HG03196 (cell line): ENCODE results near the gene GSG1L.

ENCODE experiments used
- ATAC-seq: cut with Tn5 transposase; IDR thresholded peaks from one replicate; pipeline ENCODE4 v1.9.1; 2021; ENCODE audit not compliant: unreplicated experiment

Gene GSG1L

GRCh38 chr16:27824786-27825185 is 238.7 kb downstream of the GSG1L start:
- ATAC-seq, result no peak

- ATAC-seq, result no peak
Measured at GRCh38 chr16:27824006-27824405, 239.5 kb downstream of the GSG1L start.

- no peak for ATAC-seq
Measured at GRCh38 chr16:27823421-27823820, 240.1 kb downstream of the GSG1L start.

GRCh38 chr16:27822996-27823395 is 240.5 kb downstream of the GSG1L start:
- ATAC-seq, result no peak

- no peak for ATAC-seq
Measured at GRCh38 chr16:27822529-27822928, 241.0 kb downstream of the GSG1L start.

- no peak for ATAC-seq
Measured at GRCh38 chr16:27820646-27821345, 242.7 kb downstream of the GSG1L start.

GRCh38 chr16:27819881-27820610 is 243.5 kb downstream of the GSG1L start:
- no peak for ATAC-seq

GRCh38 chr16:27819356-27819755 is 244.2 kb downstream of the GSG1L start:
- ATAC-seq, result no peak

GRCh38 chr16:27818246-27818645 is 245.3 kb downstream of the GSG1L start:
- no peak for ATAC-seq

- ATAC-seq, result no peak
Measured at GRCh38 chr16:27817038-27817437, 246.5 kb downstream of the GSG1L start.

- ATAC-seq, result no peak
Measured at GRCh38 chr16:27816561-27816960, 247.0 kb downstream of the GSG1L start.

- ATAC-seq, result no peak
Measured at GRCh38 chr16:27813591-27813990, 249.9 kb downstream of the GSG1L start.

- no peak for ATAC-seq
Measured at GRCh38 chr16:27811881-27812280, 251.6 kb downstream of the GSG1L start.

- ATAC-seq, result no peak
Measured at GRCh38 chr16:27806986-27807385, 256.5 kb downstream of the GSG1L start.

GRCh38 chr16:27806388-27806787 is 257.1 kb downstream of the GSG1L start:
- no peak for ATAC-seq

- ATAC-seq, result no peak
Measured at GRCh38 chr16:27805828-27806351, 257.6 kb downstream of the GSG1L start.

GRCh38 chr16:27803775-27804549 is 259.6 kb downstream of the GSG1L start:
- no peak for ATAC-seq

GRCh38 chr16:27802664-27803439 is 260.7 kb downstream of the GSG1L start:
- no peak for ATAC-seq

GRCh38 chr16:27801289-27801945 is 262.1 kb downstream of the GSG1L start:
- no peak for ATAC-seq

GRCh38 chr16:27800817-27801216 is 262.7 kb downstream of the GSG1L start:
- ATAC-seq, result no peak
